Astrocyte (in vitro differentiated cells and primary cell): ENCODE results near the gene GDF11. TPM values are rescaled to one million over a fixed set of nuclear protein-coding genes. Genes with fewer than 3 reads are reported as not detected.

Experiments
- DNase-seq: peaks from one replicate; pipeline ENCODE4 v3.0.0-alpha.2; 2010; ENCODE audit warnings: low read depth
- FAIRE-seq: peaks from 2 replicates; lab custom pipeline; 2011; peaks lifted over from hg19 to GRCh38; lab: Jason Lieb, UNC
- H2AFZ ChIP-seq: 2 replicates; pipeline ENCODE4 v1.6.0; 2012; ENCODE audit warnings: low read depth, low read length, inconsistent platforms
- H3K27ac ChIP-seq: 2 replicates; pipeline ENCODE4 v1.5.1; 2011; ENCODE audit warnings: low read depth, low read length, inconsistent platforms
- H3K27me3 ChIP-seq: 2 replicates; pipeline ENCODE4 v1.6.0; 2011; ENCODE audit warnings: low read length, inconsistent platforms; ENCODE audit not compliant: insufficient read depth
- H3K36me3 ChIP-seq: 2 replicates; pipeline ENCODE4 v1.5.1; 2011; ENCODE audit warnings: low read length, inconsistent platforms; ENCODE audit not compliant: insufficient read depth
- H3K4me1 ChIP-seq: 2 replicates; pipeline ENCODE4 v1.5.1; 2011; ENCODE audit warnings: low read length, inconsistent platforms; ENCODE audit not compliant: insufficient read depth
- H3K4me2 ChIP-seq: 2 replicates; pipeline ENCODE4 v1.6.0; 2012; ENCODE audit warnings: low read length, inconsistent platforms
- H3K4me3 ChIP-seq: 2 replicates; pipeline ENCODE4 v1.5.1; 2011; ENCODE audit warnings: low read depth, mild to moderate bottlenecking, low read length, inconsistent platforms; ENCODE audit not compliant: insufficient read depth
- H3K79me2 ChIP-seq: 2 replicates; pipeline ENCODE4 v1.6.0; 2012; ENCODE audit warnings: mild to moderate bottlenecking, low read length, inconsistent platforms; ENCODE audit not compliant: insufficient read depth
- H3K9ac ChIP-seq: 2 replicates; pipeline ENCODE4 v1.6.0; 2012; ENCODE audit warnings: mild to moderate bottlenecking, low read length, inconsistent platforms
- H3K9me3 ChIP-seq: 2 replicates; pipeline ENCODE4 v1.5.1; 2012; ENCODE audit warnings: low read depth, mild to moderate bottlenecking, low read length, inconsistent platforms; ENCODE audit not compliant: insufficient read depth
- H4K20me1 ChIP-seq: 2 replicates; pipeline ENCODE4 v1.6.0; 2012; ENCODE audit warnings: low read length, inconsistent platforms; ENCODE audit not compliant: insufficient read depth
- H3K27ac Mint-ChIP-seq: one replicate; pipeline ENCODE4 v1.8.0; 2021; ENCODE audit warnings: mild to moderate bottlenecking, mixed read lengths; ENCODE audit not compliant: unreplicated experiment
- H3K27me3 Mint-ChIP-seq: one replicate; pipeline ENCODE4 v1.8.0; 2021; ENCODE audit warnings: low read depth, mixed read lengths; ENCODE audit not compliant: unreplicated experiment
- H3K36me3 Mint-ChIP-seq: one replicate; pipeline ENCODE4 v1.8.0; 2021; ENCODE audit warnings: low read depth, mixed read lengths; ENCODE audit not compliant: unreplicated experiment
- H3K4me1 Mint-ChIP-seq: one replicate; pipeline ENCODE4 v1.8.0; 2021; ENCODE audit warnings: low read depth, mixed read lengths; ENCODE audit not compliant: unreplicated experiment
- H3K4me3 Mint-ChIP-seq: one replicate; pipeline ENCODE4 v1.8.0; 2021; ENCODE audit warnings: mild to moderate bottlenecking, moderate library complexity, mixed read lengths; ENCODE audit not compliant: unreplicated experiment
- H3K9me3 Mint-ChIP-seq: one replicate; pipeline ENCODE4 v1.8.0; 2021; ENCODE audit warnings: mild to moderate bottlenecking, mixed read lengths; ENCODE audit not compliant: unreplicated experiment
- CTCF ChIP-seq: IDR thresholded peaks from 2 replicates; pipeline ENCODE4 v1.5.1; 2011; ENCODE audit warnings: low read depth, mild to moderate bottlenecking, inconsistent platforms, low read length, moderate library complexity; ENCODE audit not compliant: insufficient read depth
- EZH2 ChIP-seq: IDR thresholded peaks from 2 replicates; pipeline ENCODE4 v1.6.1; 2012; ENCODE audit warnings: mild to moderate bottlenecking, low read length, inconsistent platforms; ENCODE audit not compliant: insufficient read depth
- total RNA-seq: library from RNA; stranded (reverse); gene quantifications from 2 replicates; pipeline ENCODE4 v1.2.1, GENCODE V29; 2021

Gene GDF11
- total RNA-seq, 1 donor from 2014 or later = 28.9 TPM

DNA sequence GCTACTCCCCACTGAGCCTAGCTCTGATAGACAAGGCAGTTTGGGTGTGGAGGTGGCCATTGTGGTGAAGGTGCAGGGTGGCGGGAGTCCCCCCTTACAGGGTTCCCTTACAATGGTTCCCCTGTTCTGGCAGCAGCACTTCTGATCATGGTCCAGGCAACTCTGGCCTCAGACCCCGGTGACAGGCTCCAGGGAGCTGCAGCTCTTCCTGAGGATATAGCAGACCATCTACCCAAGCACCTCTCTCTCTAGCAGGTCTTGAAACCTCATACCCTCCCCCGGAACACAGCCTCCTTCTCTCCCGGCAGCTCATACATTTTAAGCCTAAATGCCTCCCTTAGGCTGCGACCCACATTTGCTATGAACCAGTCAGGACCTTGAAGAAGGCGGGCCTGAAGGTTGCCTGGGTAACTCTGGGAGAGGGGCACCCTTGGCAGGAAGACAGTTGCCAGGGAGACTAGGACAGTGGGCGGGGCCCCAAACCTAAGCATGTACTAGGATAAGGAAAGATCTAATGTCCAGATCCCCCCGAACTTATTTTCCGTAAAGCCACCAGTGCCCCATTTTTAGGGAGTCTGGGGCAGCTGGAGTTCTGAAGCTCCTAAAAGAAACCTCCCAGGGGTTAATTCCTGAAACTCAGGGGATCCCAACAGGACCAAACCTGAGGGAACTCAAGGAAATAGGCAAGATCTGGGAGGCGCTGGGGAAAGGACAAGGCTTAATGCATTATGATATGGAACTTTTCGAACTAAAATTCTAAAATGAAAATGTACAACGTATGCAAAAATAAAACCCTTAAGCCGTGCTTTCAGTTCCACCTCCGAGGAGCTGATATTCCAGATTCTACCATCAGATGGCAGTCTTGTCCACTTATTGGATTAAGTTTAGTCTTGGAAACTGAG, 4.5 kb upstream of the GDF11 start:
- FAIRE-seq (peak; percentile 80), DNase-seq (peak; percentile 79)
- Mint-ChIP-seq H3K4me1 (peaks cover 15% of the 10 kb centered on the region), H3K27me3 (no peaks in the 10 kb centered on the region), H3K4me3 (peak overlapping the region; percentile 84), H3K9me3 (no peaks in the 10 kb centered on the region), H3K27ac (peak overlapping the region; percentile 78), H3K36me3 (no peaks in the 10 kb centered on the region)
- TF ChIP-seq EZH2 (no peak), CTCF (peak; percentile 94)
- Histone ChIP-seq H3K9ac (peak overlapping the region; percentile 77), H3K4me1 (peaks cover 20% of the 10 kb centered on the region), H3K36me3 (no peaks in the 10 kb centered on the region), H3K9me3 (no peaks in the 10 kb centered on the region), H3K4me3 (peak overlapping the region; percentile 73), H4K20me1 (no peaks in the 10 kb centered on the region), H3K27ac (peak overlapping the region; percentile 18), H2AFZ (peak overlapping the region; percentile 85), H3K79me2 (no peaks in the 10 kb centered on the region), H3K4me2 (peak overlapping the region; percentile 94), H3K27me3 (no peaks in the 10 kb centered on the region)

- H3K27ac Mint-ChIP-seq = no peak overlapping the region
- peaks cover 5% of the 10 kb centered on the region for H3K79me2 ChIP-seq
- H2AFZ ChIP-seq = no peak overlapping the region
- peak overlapping the region; percentile 84 for H3K4me3 Mint-ChIP-seq
- no peak overlapping the region for H3K9ac ChIP-seq
- H3K9me3 ChIP-seq = no peaks in the 10 kb centered on the region
- TF ChIP-seq EZH2 = no peak
- TF ChIP-seq CTCF = no peak
- no peaks in the 10 kb centered on the region for H3K36me3 Mint-ChIP-seq
- DNase-seq = no peak
- peaks cover 15% of the 10 kb centered on the region for H3K4me1 Mint-ChIP-seq
- H3K27ac ChIP-seq = no peak overlapping the region
- peaks cover under 1% of the 10 kb centered on the region for H4K20me1 ChIP-seq
- H3K4me3 ChIP-seq = peak overlapping the region; percentile 73
- H3K36me3 ChIP-seq = no peaks in the 10 kb centered on the region
- H3K9me3 Mint-ChIP-seq = no peaks in the 10 kb centered on the region
- peaks cover 20% of the 10 kb centered on the region for H3K4me1 ChIP-seq
- H3K4me2 ChIP-seq = peak overlapping the region; percentile 94
- FAIRE-seq = no peak
- H3K27me3 Mint-ChIP-seq = no peaks in the 10 kb centered on the region
- no peaks in the 10 kb centered on the region for H3K27me3 ChIP-seq
Measured at GRCh38 chr12:55739025-55739378, 3.9 kb upstream of the GDF11 start.
